DMS79 (cell line): ENCODE results near the gene IFI27L2.
A peak's percentile ranks its signal among the peaks of the same experiment; 100 is the strongest.

ENCODE experiments used
- DNase-seq: peaks from one replicate; lab custom pipeline; 2025; lab: John Stamatoyannopoulos, UW

Gene IFI27L2

GRCh38 chr14:94152676-94153075 is 23.3 kb upstream of the IFI27L2 start:
- no peak for DNase-seq

- peak; percentile 7 for DNase-seq
These were observed 16.6 kb upstream of the IFI27L2 start for GRCh38 chr14:94145902-94146527.

DNA sequence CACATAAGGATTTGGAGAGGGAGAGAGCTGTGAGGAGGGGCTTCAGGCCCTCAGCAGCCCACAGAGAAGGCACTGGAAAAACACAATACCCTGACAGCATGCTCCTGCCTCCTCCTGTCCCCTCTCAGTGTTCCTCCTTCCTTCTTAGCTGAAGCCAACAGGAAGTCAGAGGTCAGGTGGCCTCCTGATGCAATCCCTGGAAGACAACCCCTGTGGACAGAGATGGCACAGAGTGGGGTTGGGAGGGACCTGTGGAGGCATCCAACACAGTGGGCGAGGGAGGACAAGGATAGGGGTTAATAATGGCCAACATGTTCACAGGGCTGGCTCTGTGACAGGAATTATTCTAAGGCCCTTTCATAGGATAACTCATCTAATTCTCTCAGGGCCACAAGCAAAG is 15.4 kb upstream of the IFI27L2 start:
- DNase-seq = no peak

GRCh38 chr14:94143711-94144110 is 14.3 kb upstream of the IFI27L2 start:
- DNase-seq = no peak

DNA sequence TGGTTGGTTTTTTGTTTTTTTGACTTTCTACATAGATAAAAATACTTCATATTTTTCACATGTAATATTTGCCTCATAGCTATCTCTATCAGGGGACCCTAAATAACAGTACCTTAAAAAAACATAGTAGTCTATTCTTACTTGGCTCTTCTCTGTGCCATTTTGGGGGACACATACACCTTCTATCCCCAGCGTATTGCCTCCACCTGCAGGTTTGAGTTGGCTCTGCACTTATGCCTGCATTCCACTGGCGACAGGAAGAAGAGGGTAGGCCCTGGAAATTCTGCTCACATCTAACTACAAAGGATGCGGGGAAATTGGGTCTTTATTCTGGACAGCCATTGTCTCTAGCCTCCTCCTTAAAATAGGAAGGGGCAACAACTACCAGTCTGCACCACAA is 13.8 kb upstream of the IFI27L2 start:
- DNase-seq = no peak

GRCh38 chr14:94142836-94143235 is 13.4 kb upstream of the IFI27L2 start:
- DNase-seq = no peak

DNA sequence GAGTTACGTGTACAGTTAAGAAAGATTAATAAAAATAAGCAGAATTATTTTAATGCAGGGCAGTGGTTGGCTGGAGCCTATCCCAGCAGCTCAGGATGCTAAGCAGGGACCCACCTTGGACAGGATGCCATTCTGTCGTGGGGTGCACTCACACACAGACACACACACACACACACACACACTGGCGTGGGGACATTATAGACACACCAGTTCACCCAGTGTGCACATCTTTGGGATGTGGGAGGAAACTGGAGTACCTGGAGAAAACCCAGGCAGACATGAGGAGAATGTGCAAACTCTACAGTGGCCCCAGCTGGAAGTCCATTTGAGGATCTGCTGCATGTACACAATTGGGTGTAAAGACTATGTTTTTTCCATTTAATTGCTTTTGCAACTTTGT is 12.8 kb upstream of the IFI27L2 start:
- no peak for DNase-seq

GRCh38 chr14:94139421-94139820 is 10.0 kb upstream of the IFI27L2 start:
- DNase-seq = no peak

DNA sequence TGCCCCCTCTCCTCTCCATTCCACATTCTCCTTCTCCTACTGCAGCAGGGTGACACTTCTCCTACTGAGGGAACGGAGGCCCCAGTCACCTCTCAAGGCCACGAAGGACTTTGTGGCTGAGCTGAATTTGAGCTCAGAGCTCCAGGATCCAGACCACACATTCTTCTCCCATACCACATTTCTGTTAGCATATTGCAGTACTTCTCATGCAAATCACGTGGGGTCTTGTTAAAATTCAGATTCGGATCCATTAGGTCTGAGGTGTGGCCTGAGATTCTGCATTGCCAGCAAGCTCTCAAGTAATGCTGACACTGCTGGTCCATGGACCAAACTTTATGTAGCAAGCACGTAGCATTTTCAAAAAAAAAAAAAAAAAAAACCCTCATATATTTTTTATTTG is 9.6 kb upstream of the IFI27L2 start:
- no peak for DNase-seq

GRCh38 chr14:94138251-94138650 is 8.8 kb upstream of the IFI27L2 start:
- DNase-seq = peak; percentile 99

- DNase-seq = peak; percentile 77
These were observed 7.3 kb upstream of the IFI27L2 start for GRCh38 chr14:94136575-94137331.

DNA sequence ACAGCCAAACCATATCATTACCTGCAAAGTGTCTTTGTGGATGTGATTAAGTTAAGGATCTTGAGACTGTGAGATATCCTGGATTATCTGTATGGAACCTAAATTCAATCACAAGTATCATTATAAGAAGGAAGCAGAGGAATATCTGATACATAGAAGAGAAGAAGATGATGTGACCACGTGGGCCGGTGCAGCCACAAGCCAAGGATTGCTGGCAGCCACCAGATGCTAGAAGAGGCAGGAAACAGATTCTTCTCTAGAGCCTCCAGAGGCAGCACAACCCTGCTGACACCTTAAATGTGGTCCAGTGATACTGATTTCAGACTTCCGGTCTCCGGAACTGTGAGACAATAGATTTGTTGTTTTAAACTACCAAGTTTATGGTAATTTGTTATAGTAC is 6.1 kb upstream of the IFI27L2 start:
- DNase-seq = no peak

- peak; percentile 41 for DNase-seq
These were observed 3.0 kb upstream of the IFI27L2 start for GRCh38 chr14:94132285-94132887.

GRCh38 chr14:94129758-94130414 is 482 bp upstream of the IFI27L2 start:
- peak; percentile 46 for DNase-seq

- DNase-seq = no peak
These were observed 1.1 kb downstream of the IFI27L2 start for GRCh38 chr14:94128216-94128839.

DNA sequence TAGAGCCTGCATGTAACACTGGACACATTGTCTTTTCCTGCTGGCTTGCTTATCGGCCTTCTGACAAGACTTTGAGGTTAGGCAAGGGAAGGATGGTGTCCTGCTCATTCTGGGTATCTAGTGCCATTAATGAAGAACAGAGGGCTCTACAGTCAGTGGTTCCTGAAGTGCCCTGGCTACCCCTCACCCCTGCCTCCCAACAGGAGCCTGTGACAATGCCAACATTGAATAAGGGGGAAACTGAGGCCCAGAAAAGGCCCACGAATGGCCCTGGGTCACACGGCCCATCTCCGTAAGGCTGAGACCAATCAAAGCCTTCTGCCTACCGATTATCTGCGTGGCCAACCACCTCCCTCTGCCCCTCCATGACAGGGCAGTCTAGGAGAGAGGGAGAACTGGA is 2.1 kb downstream of the IFI27L2 start:
- no peak for DNase-seq

GRCh38 chr14:94126800-94127199 is 2.6 kb downstream of the IFI27L2 start:
- DNase-seq = no peak

GRCh38 chr14:94126419-94126677 is 3.1 kb downstream of the IFI27L2 start:
- no peak for DNase-seq

DNA sequence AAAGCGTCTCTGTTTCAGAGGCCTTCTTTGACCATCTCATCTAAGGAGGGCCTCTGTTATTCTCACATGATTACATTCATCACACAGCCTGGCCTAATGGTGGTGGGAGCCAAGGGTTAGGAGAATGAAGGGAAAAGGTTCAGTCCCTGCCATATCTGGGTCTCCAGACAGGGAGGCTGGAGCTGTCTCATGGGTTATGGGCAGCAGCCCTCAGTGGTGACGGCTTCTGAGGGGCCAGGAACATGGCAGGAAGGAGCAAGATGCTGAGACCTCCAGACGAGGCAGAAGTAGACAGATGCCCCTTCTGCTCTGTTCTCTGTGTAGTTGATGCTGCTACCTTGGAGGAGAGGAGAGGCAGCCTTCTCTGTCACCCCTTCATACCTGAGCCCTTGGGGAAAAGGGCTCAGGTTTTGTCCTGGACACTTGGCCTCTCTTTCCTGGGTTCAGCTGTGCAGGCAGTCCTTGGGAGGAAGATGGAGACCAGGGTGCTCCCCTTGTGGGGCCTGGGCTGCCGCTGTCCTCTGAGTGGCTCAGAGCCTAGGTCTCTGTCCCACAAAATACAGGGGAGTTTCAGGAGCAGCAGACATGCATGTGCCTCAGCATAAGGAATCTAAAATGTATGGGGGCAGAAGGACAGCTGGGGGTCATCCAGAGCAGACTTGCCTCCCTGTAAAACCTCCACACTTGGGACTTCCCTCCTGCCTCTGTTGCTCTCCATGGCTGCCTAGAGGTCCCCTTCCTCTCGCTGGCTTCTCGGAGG is 3.6 kb downstream of the IFI27L2 start:
- no peak for DNase-seq

- DNase-seq = no peak
These were observed 4.6 kb downstream of the IFI27L2 start for GRCh38 chr14:94124582-94125377.

GRCh38 chr14:94123868-94124267 is 5.5 kb downstream of the IFI27L2 start:
- DNase-seq = no peak
